ENCODE results near the gene GOLGA1.
"Not testable (repeated sequence)": the region's sequence is repeated elsewhere in the genome, so short reads cannot be mapped to it uniquely, and the experiment has no call there.

Gene GOLGA1

DNA sequence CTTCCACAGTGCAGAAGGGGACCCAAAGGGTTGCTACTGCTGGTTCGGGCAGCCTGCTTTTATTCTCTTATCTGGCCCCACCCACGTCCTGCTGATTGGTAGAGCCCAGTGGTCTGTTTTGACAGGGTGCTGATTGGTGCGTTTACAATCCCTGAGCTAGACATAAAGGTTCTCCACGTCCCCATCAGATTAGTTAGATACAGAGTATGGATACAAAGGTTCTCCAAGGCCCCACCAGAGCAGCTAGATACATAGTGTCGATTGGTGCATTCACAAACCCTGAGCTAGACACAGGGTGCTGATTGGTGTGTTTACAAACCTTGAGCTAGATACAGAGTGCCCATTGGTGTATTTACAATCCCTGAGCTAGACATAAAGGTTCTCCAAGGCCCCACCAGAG, 102.8 kb downstream of the GOLGA1 start:
- DNase-seq, ATAC-seq: not testable (repeated sequence)

GRCh38 chr9:124835026-124835557, 105.8 kb downstream of the GOLGA1 start:
- DNase-seq (no peak), ATAC-seq (no peak)

- ATAC-seq (no peak), DNase-seq (no peak)
Observed at GRCh38 chr9:124834591-124834990, 106.3 kb downstream of the GOLGA1 start.

DNA sequence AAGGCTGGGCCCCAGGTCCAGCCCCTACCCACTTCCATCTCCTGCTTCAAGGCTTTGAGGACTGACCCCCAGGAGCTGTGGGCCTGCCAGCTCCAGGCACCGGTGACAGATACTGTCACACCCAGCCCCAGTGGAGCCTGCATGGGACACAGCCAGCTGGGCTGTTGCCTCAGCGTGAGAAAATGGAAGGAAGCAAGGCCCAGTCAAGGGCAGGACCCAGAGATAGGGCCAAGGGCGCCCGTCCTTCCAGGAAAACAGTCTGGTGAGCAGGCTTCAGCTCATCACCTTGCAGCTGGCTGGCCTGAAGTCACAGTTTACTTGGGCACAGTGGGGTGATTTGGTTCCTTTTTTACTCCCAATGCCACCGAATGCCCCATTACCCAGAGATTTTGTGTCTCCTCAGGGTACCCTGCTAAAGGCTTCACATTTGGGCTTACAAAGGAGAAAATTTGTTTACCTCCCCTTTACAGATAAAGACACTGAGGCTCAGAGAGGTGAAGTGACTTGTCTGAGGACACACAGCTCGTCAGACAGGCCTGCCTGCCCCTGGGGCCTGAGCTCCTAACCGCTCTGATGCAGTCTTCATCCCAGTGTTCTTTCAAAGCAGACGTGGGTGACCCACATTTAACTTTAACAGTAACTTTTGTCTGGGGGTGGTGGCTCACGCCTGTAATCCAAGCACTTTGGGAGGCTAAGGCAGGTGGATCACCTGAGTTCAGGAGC, 109.1 kb downstream of the GOLGA1 start:
- DNase-seq = no peak
- no peak for ATAC-seq

DNA sequence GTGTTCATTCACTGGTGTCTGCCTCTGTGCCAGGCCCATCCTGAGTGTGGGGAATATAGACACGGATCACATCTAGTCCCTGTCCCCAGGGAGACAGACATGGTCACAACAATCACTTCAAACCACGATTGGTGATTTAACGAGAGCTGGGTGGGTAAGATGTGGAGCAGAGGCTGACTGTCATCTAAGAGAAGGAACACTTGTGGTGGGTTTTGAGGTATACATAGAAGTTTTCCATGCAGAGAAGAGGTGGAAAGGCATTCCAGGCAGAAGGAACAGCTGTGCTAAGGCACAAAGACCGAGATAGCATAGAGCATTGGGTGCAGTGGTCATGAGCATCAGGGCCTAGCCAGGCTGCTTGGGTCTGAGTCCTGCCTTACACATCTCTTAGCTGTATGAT, 110.3 kb downstream of the GOLGA1 start:
- no peak for DNase-seq
- ATAC-seq = no peak

DNA sequence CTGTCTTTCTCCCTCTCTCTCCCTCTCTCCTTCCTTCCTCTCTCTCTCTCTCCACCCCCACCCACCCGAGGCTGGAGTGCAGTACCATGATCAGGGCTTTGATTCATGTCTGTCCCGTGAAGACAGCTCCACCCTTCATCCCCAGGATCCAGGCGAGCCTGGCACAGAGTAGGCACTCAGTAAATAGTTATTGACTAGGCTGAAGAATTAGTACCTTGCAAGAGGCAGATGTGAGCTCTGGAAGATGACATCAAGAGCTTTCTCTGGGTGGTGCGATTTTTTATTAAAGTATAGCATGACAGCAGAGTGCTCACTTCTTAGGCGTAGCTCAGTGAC, 111.6 kb downstream of the GOLGA1 start:
- DNase-seq (no peak), ATAC-seq (no peak)

DNA sequence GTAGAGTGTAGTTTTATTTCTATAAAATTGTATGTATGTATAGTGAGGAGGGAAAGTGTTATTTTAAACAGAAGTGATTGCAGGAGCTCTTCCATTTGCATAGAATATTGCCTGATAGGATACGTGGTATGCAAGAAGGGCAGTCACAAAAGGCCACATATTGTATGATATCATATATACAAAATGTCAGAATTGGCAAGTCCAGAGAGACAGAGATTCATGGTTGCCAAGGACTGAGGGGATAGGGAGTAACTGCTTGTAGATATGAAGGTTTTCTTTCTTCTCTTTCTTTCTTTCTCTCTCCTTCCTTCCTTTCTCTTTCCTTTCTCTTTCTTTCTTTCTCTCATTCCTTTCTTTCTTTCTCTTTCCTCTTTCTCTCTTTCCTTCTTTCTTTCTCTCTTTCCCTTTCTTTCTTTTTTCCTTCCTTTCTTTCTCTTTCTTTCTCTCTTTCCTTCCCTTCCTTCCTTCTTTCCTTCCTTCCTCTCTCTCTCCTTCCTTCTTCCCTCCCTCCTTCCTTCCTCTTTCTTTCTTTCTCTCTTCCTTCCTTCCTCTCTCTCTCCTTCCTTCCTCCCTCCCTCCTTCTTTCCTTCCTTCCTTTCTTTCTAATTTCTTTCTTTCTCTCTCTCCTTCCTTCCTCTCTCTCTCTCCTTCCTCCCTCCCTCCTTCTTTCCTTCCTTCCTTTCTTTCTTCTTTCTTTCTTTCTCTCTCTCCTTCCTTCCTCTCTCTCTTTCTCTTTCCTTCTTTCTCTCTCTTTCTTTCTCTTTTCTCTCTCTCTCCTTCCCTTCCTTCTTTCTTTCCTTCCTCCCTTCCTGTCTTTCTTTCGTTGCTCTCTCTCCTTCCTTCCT, 112.2 kb downstream of the GOLGA1 start:
- ATAC-seq (no peak), DNase-seq (no peak)
